Sigmoid colon (tissue), 4 donors: ENCODE results near the gene TCERG1L.

Experiments used
- CTCF ChIP-seq, 4 experiments: fragments of 450-650 bp in 3 of 4; fragments of 200-600 bp in 1 of 4; IDR thresholded peaks; one replicate each; pipeline ENCODE4 v1.5.1; 2016 to 2019; ENCODE audit warnings: antibody characterized with exemption in 4 of 4, mild to moderate bottlenecking in 3 of 4, moderate library complexity in 2 of 4
- EP300 ChIP-seq, 4 donors: sonication (generic); formaldehyde crosslinking; IDR thresholded peaks; one replicate each; pipeline ENCODE4 v1.6.1; 2017; ENCODE audit warnings: antibody characterized with exemption in 4 of 4
- POLR2A ChIP-seq, 2 donors: fragments of 450-650 bp; IDR thresholded peaks; one replicate each; pipeline ENCODE4 v1.6.1; 2016; ENCODE audit warnings: antibody characterized with exemption in 2 of 2, mild to moderate bottlenecking in 2 of 2, moderate library complexity in 2 of 2
- POLR2AphosphoS5 ChIP-seq, 4 donors: sonication (generic); formaldehyde crosslinking; IDR thresholded peaks; one replicate each; pipeline ENCODE4 v1.6.1; 2017; ENCODE audit warnings: antibody characterized with exemption in 4 of 4

- TF ChIP-seq POLR2AphosphoS5 (IDR thresholded peaks at IDR 0.05): no peak
- TF ChIP-seq CTCF (IDR thresholded peaks at IDR 0.05): no peak
- no peak for TF ChIP-seq POLR2A (IDR thresholded peaks at IDR 0.05)
- no peak for TF ChIP-seq EP300 (IDR thresholded peaks at IDR 0.05)
Measured at GRCh38 chr10:131245475-131246059, 66.0 kb downstream of the TCERG1L start.
